Glomerular endothelial cell (primary cell): Measurements from ENCODE around the gene EHD4. TPM values are rescaled to one million over a fixed set of nuclear protein-coding genes. Genes with fewer than 3 reads are reported as not detected.

Source experiments
- DNase-seq: peaks from one replicate; pipeline ENCODE4 v3.0.0-alpha.2; 2011; ENCODE audit warnings: low read depth, low spot score; ENCODE audit errors: extremely low read depth
- total RNA-seq: library from RNA; depleted of rRNA; stranded (reverse); fragments of >200 nt; gene quantifications from 2 replicates; pipeline ENCODE4 v1.2.3, GENCODE V29; 2015

EHD4 gene
- total RNA-seq, 1 donor from 2014 or later, result 236 TPM

- DNase-seq, result no peak
These were observed 87.9 kb downstream of the EHD4 start for GRCh38 chr15:41884458-41884857.

- DNase-seq, result no peak
These were observed 88.9 kb downstream of the EHD4 start for GRCh38 chr15:41883484-41883825.

- DNase-seq, result no peak
These were observed 89.5 kb downstream of the EHD4 start for GRCh38 chr15:41882689-41883483.

- no peak for DNase-seq
These were observed 90.3 kb downstream of the EHD4 start for GRCh38 chr15:41881920-41882688.

GRCh38 chr15:41881550-41881919, 90.8 kb downstream of the EHD4 start:
- no peak for DNase-seq

GRCh38 chr15:41881086-41881485, 91.3 kb downstream of the EHD4 start:
- DNase-seq, result no peak

- DNase-seq, result no peak
These were observed 92.0 kb downstream of the EHD4 start for GRCh38 chr15:41880156-41880877.

GRCh38 chr15:41879321-41879845, 93.0 kb downstream of the EHD4 start:
- DNase-seq, result no peak

GRCh38 chr15:41878355-41878699, 94.0 kb downstream of the EHD4 start:
- DNase-seq, result no peak

GRCh38 chr15:41877631-41878354, 94.6 kb downstream of the EHD4 start:
- DNase-seq, result no peak

- DNase-seq, result no peak
These were observed 95.7 kb downstream of the EHD4 start for GRCh38 chr15:41876689-41877088.

GRCh38 chr15:41876007-41876406, 96.3 kb downstream of the EHD4 start:
- DNase-seq, result no peak

- no peak for DNase-seq
These were observed 97.6 kb downstream of the EHD4 start for GRCh38 chr15:41874736-41875135.

GRCh38 chr15:41873711-41874110, 98.6 kb downstream of the EHD4 start:
- DNase-seq, result no peak

GRCh38 chr15:41872166-41872747, 100.1 kb downstream of the EHD4 start:
- no peak for DNase-seq

- no peak for DNase-seq
These were observed 101.0 kb downstream of the EHD4 start for GRCh38 chr15:41871175-41871905.

GRCh38 chr15:41870689-41871081, 101.7 kb downstream of the EHD4 start:
- no peak for DNase-seq

- no peak for DNase-seq
These were observed 102.3 kb downstream of the EHD4 start for GRCh38 chr15:41869770-41870688.

GRCh38 chr15:41868321-41868720, 104.0 kb downstream of the EHD4 start:
- no peak for DNase-seq
